ENCODE data around the gene LYZL1. TPM values are rescaled to one million over a fixed set of nuclear protein-coding genes. Genes with fewer than 3 reads are reported as not detected.

The LYZL1 gene
- polyA plus RNA-seq, 1 of the 3 experiments (the other 2 are of a cell fraction) = not detected

GRCh38 chr10:29259498-29259897 is 29.4 kb upstream of the LYZL1 start:
- ChIA-PET CTCF (interaction anchor here (1.2 to 1.3 kb wide), 2 partner anchors 44 to 596 kb away, joined by 3 to 8 read pairs; no protein-coding TSS in a partner anchor), POLR2A (no interaction called here)
- H3K27ac ChIP-seq (ENCODE audit: low read depth in 2 of 2, low read length in 1 of 2) = no peak overlapping the region
- H3F3A ChIP-seq (replicated peaks; ENCODE audit: insufficient read depth) = peaks cover 5% of the 10 kb centered on the region
- peaks cover 3% of the 10 kb centered on the region; the same call in 1 of the 2 replicates for H3K27me3 ChIP-seq (ENCODE audit: insufficient read depth)
- TF ChIP-seq GABPA (IDR thresholded peaks at IDR 0.05; ENCODE audit: low read depth) (no peak), MXI1 (IDR thresholded peaks at IDR 0.05; ENCODE audit: low read depth, low read length) (no peak), ELF1 (IDR thresholded peaks at IDR 0.05) (no peak), RAD21 (IDR thresholded peaks at IDR 0.05; ENCODE audit: low read length) (no peak), EP300 (IDR thresholded peaks at IDR 0.05; ENCODE audit: borderline replicate concordance in 1 of 2, low read depth in 1 of 2, low read length in 1 of 2) (no peak), JUND (IDR thresholded peaks at IDR 0.05) (no peak), TCF12 (IDR thresholded peaks at IDR 0.05) (no peak), CHD2 (IDR thresholded peaks at IDR 0.05; ENCODE audit: low read length, partially characterized antibody) (no peak), SIN3A (IDR thresholded peaks at IDR 0.05; ENCODE audit: borderline replicate concordance, low read depth, low read length) (no peak), RXRA (IDR thresholded peaks at IDR 0.05; ENCODE audit: borderline replicate concordance, low read depth) (no peak), RCOR1 (IDR thresholded peaks at IDR 0.05; ENCODE audit: low read length) (no peak), FOSL2 (IDR thresholded peaks at IDR 0.05; ENCODE audit: borderline replicate concordance, low read depth) (no peak), GATA2 (CRISPR knock-in tag; IDR thresholded peaks at IDR 0.05) (no peak), POLR2AphosphoS5 (IDR thresholded peaks at IDR 0.05; ENCODE audit: low read depth, low read length) (no peak), FOXM1 (IDR thresholded peaks at IDR 0.05; ENCODE audit: low read depth) (no peak)
- TF ChIP-seq, protein P1, sequence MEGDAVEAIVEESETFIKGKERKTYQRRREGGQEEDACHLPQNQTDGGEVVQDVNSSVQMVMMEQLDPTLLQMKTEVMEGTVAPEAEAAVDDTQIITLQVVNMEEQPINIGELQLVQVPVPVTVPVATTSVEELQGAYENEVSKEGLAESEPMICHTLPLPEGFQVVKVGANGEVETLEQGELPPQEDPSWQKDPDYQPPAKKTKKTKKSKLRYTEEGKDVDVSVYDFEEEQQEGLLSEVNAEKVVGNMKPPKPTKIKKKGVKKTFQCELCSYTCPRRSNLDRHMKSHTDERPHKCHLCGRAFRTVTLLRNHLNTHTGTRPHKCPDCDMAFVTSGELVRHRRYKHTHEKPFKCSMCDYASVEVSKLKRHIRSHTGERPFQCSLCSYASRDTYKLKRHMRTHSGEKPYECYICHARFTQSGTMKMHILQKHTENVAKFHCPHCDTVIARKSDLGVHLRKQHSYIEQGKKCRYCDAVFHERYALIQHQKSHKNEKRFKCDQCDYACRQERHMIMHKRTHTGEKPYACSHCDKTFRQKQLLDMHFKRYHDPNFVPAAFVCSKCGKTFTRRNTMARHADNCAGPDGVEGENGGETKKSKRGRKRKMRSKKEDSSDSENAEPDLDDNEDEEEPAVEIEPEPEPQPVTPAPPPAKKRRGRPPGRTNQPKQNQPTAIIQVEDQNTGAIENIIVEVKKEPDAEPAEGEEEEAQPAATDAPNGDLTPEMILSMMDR (IDR thresholded peaks at IDR 0.05) = no peak
- TF ChIP-seq, protein P2, sequence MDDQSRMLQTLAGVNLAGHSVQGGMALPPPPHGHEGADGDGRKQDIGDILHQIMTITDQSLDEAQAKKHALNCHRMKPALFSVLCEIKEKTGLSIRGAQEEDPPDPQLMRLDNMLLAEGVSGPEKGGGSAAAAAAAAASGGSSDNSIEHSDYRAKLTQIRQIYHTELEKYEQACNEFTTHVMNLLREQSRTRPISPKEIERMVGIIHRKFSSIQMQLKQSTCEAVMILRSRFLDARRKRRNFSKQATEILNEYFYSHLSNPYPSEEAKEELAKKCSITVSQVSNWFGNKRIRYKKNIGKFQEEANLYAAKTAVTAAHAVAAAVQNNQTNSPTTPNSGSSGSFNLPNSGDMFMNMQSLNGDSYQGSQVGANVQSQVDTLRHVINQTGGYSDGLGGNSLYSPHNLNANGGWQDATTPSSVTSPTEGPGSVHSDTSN (IDR thresholded peaks at IDR 0.05) = no peak
- WGBS (ENCODE audit: low lambda C conversion rate) = 75% methylated on average over 2 of the region's 2 CpGs
- H3K9ac ChIP-seq = no peak overlapping the region
- H3K9me2 ChIP-seq = no peaks in the 10 kb centered on the region
- no peaks in the 10 kb centered on the region for H3K9me3 ChIP-seq
- no peak for DNase-seq
- no peak overlapping the region for H3K4me3 ChIP-seq (ENCODE audit: low read depth in 2 of 2, low read length in 1 of 2)
- H2AFZ ChIP-seq (ENCODE audit: low read depth) = no peak overlapping the region
- H3K79me2 ChIP-seq (ENCODE audit: insufficient read depth) = no peaks in the 10 kb centered on the region
- H3K36me3 ChIP-seq (replicated peaks in 1 of 2; ENCODE audit: control insufficient read depth in 1 of 2, insufficient read depth in 2 of 2, low read length in 1 of 2) = no peaks in the 10 kb centered on the region
- no peak overlapping the region for H3K4me2 ChIP-seq
- H4K20me1 ChIP-seq (ENCODE audit: insufficient read depth) = no peaks in the 10 kb centered on the region
- H3K4me1 ChIP-seq (ENCODE audit: control insufficient read depth in 1 of 2, insufficient read depth in 2 of 2, low read depth in 1 of 2, low read length in 1 of 2) = peaks cover 17 to 27% of the 10 kb centered on the region in 2 experiments

- Histone ChIP-seq H4K20me1 (ENCODE audit: insufficient read depth) (no peaks in the 10 kb centered on the region), H3K79me2 (ENCODE audit: insufficient read depth) (no peaks in the 10 kb centered on the region), H3K4me1 (ENCODE audit: control insufficient read depth in 1 of 2, insufficient read depth in 2 of 2, low read depth in 1 of 2, low read length in 1 of 2) (peaks cover 0 to 3% of the 10 kb centered on the region in 2 experiments; a peak in 1 of 4 replicates), H3K4me3 (ENCODE audit: low read depth in 2 of 2, low read length in 1 of 2) (no peak overlapping the region), H3K9ac (no peak overlapping the region), H3K36me3 (replicated peaks in 1 of 2; ENCODE audit: control insufficient read depth in 1 of 2, insufficient read depth in 2 of 2, low read length in 1 of 2) (no peaks in the 10 kb centered on the region), H3K9me2 (no peaks in the 10 kb centered on the region), H2AFZ (ENCODE audit: low read depth) (no peak overlapping the region), H3K27me3 (ENCODE audit: insufficient read depth) (no peaks in the 10 kb centered on the region; the same call in 1 of the 2 replicates), H3K4me2 (no peak overlapping the region), H3K27ac (ENCODE audit: low read depth in 2 of 2, low read length in 1 of 2) (no peak overlapping the region), H3F3A (replicated peaks; ENCODE audit: insufficient read depth) (no peaks in the 10 kb centered on the region), H3K9me3 (no peaks in the 10 kb centered on the region)
- POLR2A ChIA-PET = no interaction called here
- WGBS (ENCODE audit: low lambda C conversion rate) = 77% methylated on average over 8 of the region's 8 CpGs
- DNase-seq = no peak
- CTCF ChIA-PET = no interaction called here
- TF ChIP-seq FOXJ3 (CRISPR knock-in tag; IDR thresholded peaks at IDR 0.05) (no peak), YY1 (IDR thresholded peaks at IDR 0.05; ENCODE audit: low read depth) (no peak), TAF1 (IDR thresholded peaks at IDR 0.05; ENCODE audit: borderline replicate concordance, low read depth, low read length) (no peak), JUND (IDR thresholded peaks at IDR 0.05) (no peak), USF1 (IDR thresholded peaks at IDR 0.05; ENCODE audit: borderline replicate concordance, low read depth) (no peak), NFIC (IDR thresholded peaks at IDR 0.05; ENCODE audit: borderline replicate concordance) (no peak), TCF12 (IDR thresholded peaks at IDR 0.05) (no peak), SIN3A (IDR thresholded peaks at IDR 0.05; ENCODE audit: borderline replicate concordance, low read depth, low read length) (no peak), EZH2phosphoT487 (IDR thresholded peaks at IDR 0.05; ENCODE audit: borderline replicate concordance, low read depth) (no peak)
- TF ChIP-seq, protein P2 (IDR thresholded peaks at IDR 0.05) = no peak
- TF ChIP-seq, protein P3, sequence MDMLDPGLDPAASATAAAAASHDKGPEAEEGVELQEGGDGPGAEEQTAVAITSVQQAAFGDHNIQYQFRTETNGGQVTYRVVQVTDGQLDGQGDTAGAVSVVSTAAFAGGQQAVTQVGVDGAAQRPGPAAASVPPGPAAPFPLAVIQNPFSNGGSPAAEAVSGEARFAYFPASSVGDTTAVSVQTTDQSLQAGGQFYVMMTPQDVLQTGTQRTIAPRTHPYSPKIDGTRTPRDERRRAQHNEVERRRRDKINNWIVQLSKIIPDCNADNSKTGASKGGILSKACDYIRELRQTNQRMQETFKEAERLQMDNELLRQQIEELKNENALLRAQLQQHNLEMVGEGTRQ (IDR thresholded peaks at IDR 0.05; ENCODE audit: borderline replicate concordance, low read depth, low read length) = no peak
These were observed 25.4 kb upstream of the LYZL1 start for GRCh38 chr10:29263506-29263905.

Data from SK-N-SH (cell line).